ENCODE measurements around the gene DDR2. TPM values are rescaled to one million over a fixed set of nuclear protein-coding genes. Genes with fewer than 3 reads are reported as not detected.
"Not testable (repeated sequence)": the region's sequence is repeated elsewhere in the genome, so short reads cannot be mapped to it uniquely, and the experiment has no call there.

Gene DDR2
- polyA plus RNA-seq (2013): 0.15 TPM

GRCh38 chr1:162632217-162632666, at the start of gene DDR2:
TSS of gene DDR2 (plus strand) at chr1:162632464. CDS start at chr1:162719064, 86,600 bp downstream.
- Histone ChIP-seq H3K36me3 (ENCODE audit: control insufficient read depth in 4 of 4, insufficient read depth in 4 of 4, low read length in 3 of 4) (no peaks in the 10 kb centered on the region), H3K27ac (ENCODE audit: insufficient read depth in 1 of 2, low read depth in 1 of 2, low read length in 2 of 2, poor library complexity in 1 of 2, severe bottlenecking in 2 of 2) (no peak within 1 kb of the TSS), H3K9me3 (ENCODE audit: control extremely low read depth in 1 of 5, control insufficient read depth in 4 of 5, insufficient read depth in 2 of 5, low read depth in 1 of 5, low read length in 4 of 5) (no peaks in the 10 kb centered on the region), H3K4me3 (ENCODE audit: control insufficient read depth in 1 of 7, extremely low read depth in 1 of 7, insufficient read depth in 4 of 7, low read depth in 2 of 7, low read length in 6 of 7) (peak within 1 kb of the TSS in 1 of 7 experiments; percentile 19), H3K4me1 (ENCODE audit: control extremely low read depth in 1 of 4, control insufficient read depth in 4 of 4, insufficient read depth in 4 of 4, low read length in 3 of 4) (no peaks in the 10 kb centered on the region), H3K27me3 (replicated peaks in 2 of 5; ENCODE audit: control insufficient read depth in 4 of 5, insufficient read depth in 5 of 5, low read length in 4 of 5) (peaks cover 0 to 2% (median 0%) of the 10 kb centered on the region in 5 experiments)
- no peak for DNase-seq
- POLR2A ChIA-PET: no interaction called here
- CTCF ChIA-PET: interaction anchor here (0.6 to 1.6 kb wide), 2 partner anchors 9 to 490 kb away, joined by 3 to 5 read pairs; no protein-coding TSS in a partner anchor
- 100% methylated on average over 2 of the region's 4 CpGs for WGBS (ENCODE audit: insufficient coverage)

GRCh38 chr1:162582901-162583300, 49.4 kb upstream of the DDR2 start:
- H3K9me3 ChIP-seq (ENCODE audit: control extremely low read depth in 1 of 5, control insufficient read depth in 4 of 5, insufficient read depth in 2 of 5, low read depth in 1 of 5, low read length in 4 of 5); DNase-seq; H3K27ac ChIP-seq (ENCODE audit: insufficient read depth in 1 of 2, low read depth in 1 of 2, low read length in 2 of 2, poor library complexity in 1 of 2, severe bottlenecking in 2 of 2); POLR2A ChIA-PET; CTCF ChIA-PET; H3K4me1 ChIP-seq (ENCODE audit: control extremely low read depth in 1 of 4, control insufficient read depth in 4 of 4, insufficient read depth in 4 of 4, low read length in 3 of 4); H3K27me3 ChIP-seq (replicated peaks in 2 of 5; ENCODE audit: control insufficient read depth in 4 of 5, insufficient read depth in 5 of 5, low read length in 4 of 5); H3K4me3 ChIP-seq (ENCODE audit: control insufficient read depth in 1 of 7, extremely low read depth in 1 of 7, insufficient read depth in 4 of 7, low read depth in 2 of 7, low read length in 6 of 7): not testable (repeated sequence)
- WGBS (ENCODE audit: insufficient coverage): 81% methylated on average over 3 of the region's 6 CpGs
- peaks cover 2 to 33% (median 13%) of the 10 kb centered on the region in 4 experiments for H3K36me3 ChIP-seq (ENCODE audit: control insufficient read depth in 4 of 4, insufficient read depth in 4 of 4, low read length in 3 of 4)

GRCh38 chr1:162585101-162585500, 47.2 kb upstream of the DDR2 start:
- POLR2A ChIA-PET; H3K27ac ChIP-seq (ENCODE audit: insufficient read depth in 1 of 2, low read depth in 1 of 2, low read length in 2 of 2, poor library complexity in 1 of 2, severe bottlenecking in 2 of 2); H3K4me1 ChIP-seq (ENCODE audit: control extremely low read depth in 1 of 4, control insufficient read depth in 4 of 4, insufficient read depth in 4 of 4, low read length in 3 of 4); H3K27me3 ChIP-seq (replicated peaks in 2 of 5; ENCODE audit: control insufficient read depth in 4 of 5, insufficient read depth in 5 of 5, low read length in 4 of 5); DNase-seq; H3K9me3 ChIP-seq (ENCODE audit: control extremely low read depth in 1 of 5, control insufficient read depth in 4 of 5, insufficient read depth in 2 of 5, low read depth in 1 of 5, low read length in 4 of 5); H3K4me3 ChIP-seq (ENCODE audit: control insufficient read depth in 1 of 7, extremely low read depth in 1 of 7, insufficient read depth in 4 of 7, low read depth in 2 of 7, low read length in 6 of 7): not testable (repeated sequence)
- peaks cover 2 to 33% (median 15%) of the 10 kb centered on the region in 4 experiments for H3K36me3 ChIP-seq (ENCODE audit: control insufficient read depth in 4 of 4, insufficient read depth in 4 of 4, low read length in 3 of 4)
- CTCF ChIA-PET: interaction anchor here (0.6 kb wide), 1 partner anchor 1434 kb away, joined by 3 read pairs; no protein-coding TSS in a partner anchor
- WGBS (ENCODE audit: insufficient coverage): 100% methylated on average over 3 of the region's 4 CpGs

GRCh38 chr1:162587347-162587746, 44.9 kb upstream of the DDR2 start:
- CTCF ChIA-PET: interaction anchor here (0.9 kb wide), 1 partner anchor 25 kb away, joined by 3 read pairs; no protein-coding TSS in a partner anchor
- Histone ChIP-seq H3K27ac (ENCODE audit: insufficient read depth in 1 of 2, low read depth in 1 of 2, low read length in 2 of 2, poor library complexity in 1 of 2, severe bottlenecking in 2 of 2) (no peak overlapping the region), H3K4me3 (ENCODE audit: control insufficient read depth in 1 of 7, extremely low read depth in 1 of 7, insufficient read depth in 4 of 7, low read depth in 2 of 7, low read length in 6 of 7) (no peak overlapping the region), H3K4me1 (ENCODE audit: control extremely low read depth in 1 of 4, control insufficient read depth in 4 of 4, insufficient read depth in 4 of 4, low read length in 3 of 4) (no peaks in the 10 kb centered on the region), H3K27me3 (replicated peaks in 2 of 5; ENCODE audit: control insufficient read depth in 4 of 5, insufficient read depth in 5 of 5, low read length in 4 of 5) (no peaks in the 10 kb centered on the region), H3K36me3 (ENCODE audit: control insufficient read depth in 4 of 4, insufficient read depth in 4 of 4, low read length in 3 of 4) (peaks cover 2 to 23% (median 15%) of the 10 kb centered on the region in 4 experiments), H3K9me3 (ENCODE audit: control extremely low read depth in 1 of 5, control insufficient read depth in 4 of 5, insufficient read depth in 2 of 5, low read depth in 1 of 5, low read length in 4 of 5) (no peaks in the 10 kb centered on the region)
- WGBS (ENCODE audit: insufficient coverage): 98% methylated on average over 6 of the region's 6 CpGs
- POLR2A ChIA-PET: no interaction called here
- DNase-seq: no peak

- no peaks in the 10 kb centered on the region for H3K4me1 ChIP-seq (ENCODE audit: control extremely low read depth in 1 of 4, control insufficient read depth in 4 of 4, insufficient read depth in 4 of 4, low read length in 3 of 4)
- CTCF ChIA-PET: interaction anchor here (0.9 kb wide), 1 partner anchor 25 kb away, joined by 3 read pairs; no protein-coding TSS in a partner anchor
- H3K9me3 ChIP-seq (ENCODE audit: control extremely low read depth in 1 of 5, control insufficient read depth in 4 of 5, insufficient read depth in 2 of 5, low read depth in 1 of 5, low read length in 4 of 5): no peaks in the 10 kb centered on the region
- 100% methylated on average over 1 of the region's 5 CpGs for WGBS (ENCODE audit: insufficient coverage)
- POLR2A ChIA-PET: no interaction called here
- H3K27ac ChIP-seq (ENCODE audit: insufficient read depth in 1 of 2, low read depth in 1 of 2, low read length in 2 of 2, poor library complexity in 1 of 2, severe bottlenecking in 2 of 2): no peak overlapping the region
- DNase-seq: no peak
- H3K4me3 ChIP-seq (ENCODE audit: control insufficient read depth in 1 of 7, extremely low read depth in 1 of 7, insufficient read depth in 4 of 7, low read depth in 2 of 7, low read length in 6 of 7): no peak overlapping the region
- peaks cover 4 to 25% (median 20%) of the 10 kb centered on the region in 4 experiments for H3K36me3 ChIP-seq (ENCODE audit: control insufficient read depth in 4 of 4, insufficient read depth in 4 of 4, low read length in 3 of 4)
- no peaks in the 10 kb centered on the region for H3K27me3 ChIP-seq (replicated peaks in 2 of 5; ENCODE audit: control insufficient read depth in 4 of 5, insufficient read depth in 5 of 5, low read length in 4 of 5)
Observed at GRCh38 chr1:162587761-162588260, 44.5 kb upstream of the DDR2 start.

- Histone ChIP-seq H3K9me3 (ENCODE audit: control extremely low read depth in 1 of 5, control insufficient read depth in 4 of 5, insufficient read depth in 2 of 5, low read depth in 1 of 5, low read length in 4 of 5) (no peaks in the 10 kb centered on the region), H3K4me1 (ENCODE audit: control extremely low read depth in 1 of 4, control insufficient read depth in 4 of 4, insufficient read depth in 4 of 4, low read length in 3 of 4) (no peaks in the 10 kb centered on the region), H3K4me3 (ENCODE audit: control insufficient read depth in 1 of 7, extremely low read depth in 1 of 7, insufficient read depth in 4 of 7, low read depth in 2 of 7, low read length in 6 of 7) (no peak overlapping the region), H3K36me3 (ENCODE audit: control insufficient read depth in 4 of 4, insufficient read depth in 4 of 4, low read length in 3 of 4) (peaks cover 6 to 29% (median 22%) of the 10 kb centered on the region in 4 experiments), H3K27me3 (replicated peaks in 2 of 5; ENCODE audit: control insufficient read depth in 4 of 5, insufficient read depth in 5 of 5, low read length in 4 of 5) (no peaks in the 10 kb centered on the region), H3K27ac (ENCODE audit: insufficient read depth in 1 of 2, low read depth in 1 of 2, low read length in 2 of 2, poor library complexity in 1 of 2, severe bottlenecking in 2 of 2) (no peak overlapping the region)
- DNase-seq: no peak
- ChIA-PET CTCF (interaction anchor here (0.8 to 1.0 kb wide), 2 partner anchors 11 to 16 kb away, joined by 3 read pairs; no protein-coding TSS in a partner anchor), POLR2A (no interaction called here)
- 100% methylated on average over 3 of the region's 3 CpGs for WGBS (ENCODE audit: insufficient coverage)
Observed at GRCh38 chr1:162590101-162590500, 42.2 kb upstream of the DDR2 start.

- H3K9me3 ChIP-seq (ENCODE audit: control extremely low read depth in 1 of 5, control insufficient read depth in 4 of 5, insufficient read depth in 2 of 5, low read depth in 1 of 5, low read length in 4 of 5): no peaks in the 10 kb centered on the region
- POLR2A ChIA-PET: no interaction called here
- CTCF ChIA-PET: interaction anchor here (0.8 kb wide), 1 partner anchor 12 kb away, joined by 3 read pairs; no protein-coding TSS in a partner anchor
- WGBS (ENCODE audit: insufficient coverage): 100% methylated on average over 1 of the region's 2 CpGs
- H3K4me1 ChIP-seq (ENCODE audit: control extremely low read depth in 1 of 4, control insufficient read depth in 4 of 4, insufficient read depth in 4 of 4, low read length in 3 of 4): no peaks in the 10 kb centered on the region
- no peak overlapping the region for H3K27ac ChIP-seq (ENCODE audit: insufficient read depth in 1 of 2, low read depth in 1 of 2, low read length in 2 of 2, poor library complexity in 1 of 2, severe bottlenecking in 2 of 2)
- no peak overlapping the region for H3K4me3 ChIP-seq (ENCODE audit: control insufficient read depth in 1 of 7, extremely low read depth in 1 of 7, insufficient read depth in 4 of 7, low read depth in 2 of 7, low read length in 6 of 7)
- peaks cover 6 to 28% (median 22%) of the 10 kb centered on the region in 4 experiments for H3K36me3 ChIP-seq (ENCODE audit: control insufficient read depth in 4 of 4, insufficient read depth in 4 of 4, low read length in 3 of 4)
- no peak for DNase-seq
- H3K27me3 ChIP-seq (replicated peaks in 2 of 5; ENCODE audit: control insufficient read depth in 4 of 5, insufficient read depth in 5 of 5, low read length in 4 of 5): no peaks in the 10 kb centered on the region
Observed at GRCh38 chr1:162590686-162591085, 41.6 kb upstream of the DDR2 start.

Measured in common myeloid progenitor, CD34-positive (primary cell).